Fibroblast of lung (primary cell): ENCODE results near the gene C2CD4A.
A peak's percentile ranks its signal among the peaks of the same experiment; 100 is the strongest.

Source experiments
- CTCF ChIP-seq, 2 donors: IDR thresholded peaks in 1 of 2; conservative IDR thresholded peaks in 1 of 2; 1 replicate in 1 of 2; 2 replicates in 1 of 2; pipeline ENCODE4 v1.5.1; 2011 to 2012; ENCODE audit warnings: low read length in 2 of 2, control low read depth in 1 of 2, inconsistent platforms in 1 of 2, low read depth in 1 of 2, mild to moderate bottlenecking in 1 of 2
- EZH2 ChIP-seq: IDR thresholded peaks from 2 replicates; pipeline ENCODE4 v1.5.1; 2012; ENCODE audit warnings: low read length, control low read depth, mild to moderate bottlenecking; ENCODE audit errors: missing control alignments

GRCh38 chr15:62071711-62072308, 5.0 kb downstream of the C2CD4A start:
- TF ChIP-seq CTCF (conservative IDR thresholded peaks at IDR 0.05 in 1 of 2, IDR thresholded peaks at IDR 0.05 in 1 of 2; ENCODE audit: low read depth in 1 of 2, low read length in 2 of 2) (peak; percentile 36 to 62), EZH2 (no peak)
